ENCODE data around the gene IGLL5. TPM values are rescaled to one million over a fixed set of nuclear protein-coding genes. Genes with fewer than 3 reads are reported as not detected.

IGLL5 gene
- polyA plus RNA-seq, 1 donor (not counting 4 experiments of a cell fraction or from before 2014, with no cell fraction given): not detected

DNA sequence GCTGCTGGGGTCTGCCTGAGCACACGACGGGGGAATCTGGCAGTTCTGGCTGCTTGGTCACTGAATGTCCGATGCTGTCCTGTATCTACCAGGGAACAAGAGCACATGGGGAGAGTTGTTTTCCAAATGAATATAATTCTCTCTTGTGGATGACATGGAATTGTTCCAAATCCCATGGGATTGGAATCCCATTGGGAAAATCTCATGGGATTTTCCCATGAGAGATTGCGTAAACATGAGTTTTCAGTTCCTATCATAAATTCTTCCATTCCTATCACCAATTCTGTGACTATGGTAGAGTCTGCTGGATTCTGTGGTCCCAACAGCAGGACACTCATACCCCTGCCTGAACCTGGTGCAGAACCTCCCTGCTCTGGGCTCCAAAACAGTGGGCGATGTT, 35.6 kb upstream of the IGLL5 start:
- Histone ChIP-seq H4K20me1 (ENCODE audit: control insufficient read depth, extremely low read depth, insufficient read depth, low read length) (no peaks in the 10 kb centered on the region), H3K9me3 (ENCODE audit: control insufficient read depth, low read depth, low read length) (no peaks in the 10 kb centered on the region), H3K4me3 (ENCODE audit: control insufficient read depth in 2 of 3, extremely low read depth in 1 of 3, insufficient read depth in 2 of 3, low read depth in 1 of 3, low read length in 3 of 3) (no peak overlapping the region), H3K4me2 (ENCODE audit: control insufficient read depth, extremely low read depth, insufficient read depth, low read depth, low read length) (no peak overlapping the region), H3K36me3 (ENCODE audit: control insufficient read depth in 2 of 2, extremely low read depth in 1 of 2, insufficient read depth in 2 of 2, low read length in 2 of 2) (no peaks in the 10 kb centered on the region), H2AFZ (ENCODE audit: control insufficient read depth, low read length) (no peak overlapping the region), H3K4me1 (ENCODE audit: control insufficient read depth, extremely low read depth, insufficient read depth, low read length) (no peaks in the 10 kb centered on the region), H3K27ac (ENCODE audit: control insufficient read depth, insufficient read depth, low read length) (no peak overlapping the region), H3K27me3 (ENCODE audit: control insufficient read depth, extremely low read depth, insufficient read depth, low read length) (peaks cover 16% of the 10 kb centered on the region), H3K9me1 (ENCODE audit: control insufficient read depth, extremely low read depth, insufficient read depth, low read length) (no peaks in the 10 kb centered on the region), H3K79me2 (ENCODE audit: control insufficient read depth, insufficient read depth, low read length) (no peaks in the 10 kb centered on the region), H3K9ac (ENCODE audit: control insufficient read depth, extremely low read depth, insufficient read depth, low read length) (no peak overlapping the region)
- TF ChIP-seq EZH2 (IDR thresholded peaks at IDR 0.05; ENCODE audit: low read length): no peak
- TF ChIP-seq, protein P1, sequence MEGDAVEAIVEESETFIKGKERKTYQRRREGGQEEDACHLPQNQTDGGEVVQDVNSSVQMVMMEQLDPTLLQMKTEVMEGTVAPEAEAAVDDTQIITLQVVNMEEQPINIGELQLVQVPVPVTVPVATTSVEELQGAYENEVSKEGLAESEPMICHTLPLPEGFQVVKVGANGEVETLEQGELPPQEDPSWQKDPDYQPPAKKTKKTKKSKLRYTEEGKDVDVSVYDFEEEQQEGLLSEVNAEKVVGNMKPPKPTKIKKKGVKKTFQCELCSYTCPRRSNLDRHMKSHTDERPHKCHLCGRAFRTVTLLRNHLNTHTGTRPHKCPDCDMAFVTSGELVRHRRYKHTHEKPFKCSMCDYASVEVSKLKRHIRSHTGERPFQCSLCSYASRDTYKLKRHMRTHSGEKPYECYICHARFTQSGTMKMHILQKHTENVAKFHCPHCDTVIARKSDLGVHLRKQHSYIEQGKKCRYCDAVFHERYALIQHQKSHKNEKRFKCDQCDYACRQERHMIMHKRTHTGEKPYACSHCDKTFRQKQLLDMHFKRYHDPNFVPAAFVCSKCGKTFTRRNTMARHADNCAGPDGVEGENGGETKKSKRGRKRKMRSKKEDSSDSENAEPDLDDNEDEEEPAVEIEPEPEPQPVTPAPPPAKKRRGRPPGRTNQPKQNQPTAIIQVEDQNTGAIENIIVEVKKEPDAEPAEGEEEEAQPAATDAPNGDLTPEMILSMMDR (optimal IDR thresholded peaks at IDR 0.05 in 1 of 3, IDR thresholded peaks at IDR 0.05 in 1 of 3, conservative IDR thresholded peaks at IDR 0.05 in 1 of 3; ENCODE audit: extremely low read depth in 1 of 3, insufficient read depth in 2 of 3, low read length in 3 of 3): no peak
- DNase-seq (ENCODE audit: low read depth, low spot score): no peak
- dilution Hi-C loops (cut with MboI; ENCODE audit: extremely low pct_ligation_motif_present, low sequenced_read_pairs): no loop called here
- FAIRE-seq: no peak

DNA sequence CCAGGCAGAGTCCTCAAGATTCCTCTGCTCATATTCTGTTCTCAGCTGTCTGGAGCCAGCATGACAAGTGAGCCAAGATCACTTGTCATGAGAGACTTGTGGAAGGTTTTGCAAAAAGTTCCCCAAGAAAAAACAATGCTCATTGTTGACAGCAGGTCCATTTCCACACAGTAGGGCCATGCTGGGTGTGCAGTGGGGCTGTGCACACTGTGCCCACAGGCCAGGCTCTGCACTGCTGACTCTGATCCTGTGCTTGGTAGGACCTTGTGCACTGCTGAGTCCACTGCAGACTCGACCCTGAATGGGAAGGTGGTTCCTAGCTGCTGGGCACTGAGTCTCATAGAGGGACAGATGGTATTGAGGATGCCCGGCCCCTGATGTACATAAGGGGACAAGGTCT, 33.9 kb upstream of the IGLL5 start:
- Histone ChIP-seq H4K20me1 (ENCODE audit: control insufficient read depth, extremely low read depth, insufficient read depth, low read length) (no peaks in the 10 kb centered on the region), H3K9me3 (ENCODE audit: control insufficient read depth, low read depth, low read length) (no peaks in the 10 kb centered on the region), H2AFZ (ENCODE audit: control insufficient read depth, low read length) (no peak overlapping the region), H3K27me3 (ENCODE audit: control insufficient read depth, extremely low read depth, insufficient read depth, low read length) (peaks cover 14% of the 10 kb centered on the region), H3K79me2 (ENCODE audit: control insufficient read depth, insufficient read depth, low read length) (no peaks in the 10 kb centered on the region), H3K4me2 (ENCODE audit: control insufficient read depth, extremely low read depth, insufficient read depth, low read depth, low read length) (no peak overlapping the region), H3K27ac (ENCODE audit: control insufficient read depth, insufficient read depth, low read length) (no peak overlapping the region), H3K4me1 (ENCODE audit: control insufficient read depth, extremely low read depth, insufficient read depth, low read length) (no peaks in the 10 kb centered on the region), H3K4me3 (ENCODE audit: control insufficient read depth in 2 of 3, extremely low read depth in 1 of 3, insufficient read depth in 2 of 3, low read depth in 1 of 3, low read length in 3 of 3) (no peak overlapping the region), H3K36me3 (ENCODE audit: control insufficient read depth in 2 of 2, extremely low read depth in 1 of 2, insufficient read depth in 2 of 2, low read length in 2 of 2) (no peaks in the 10 kb centered on the region), H3K9me1 (ENCODE audit: control insufficient read depth, extremely low read depth, insufficient read depth, low read length) (no peaks in the 10 kb centered on the region), H3K9ac (ENCODE audit: control insufficient read depth, extremely low read depth, insufficient read depth, low read length) (no peak overlapping the region)
- TF ChIP-seq, protein P1 (optimal IDR thresholded peaks at IDR 0.05 in 1 of 3, IDR thresholded peaks at IDR 0.05 in 1 of 3, conservative IDR thresholded peaks at IDR 0.05 in 1 of 3; ENCODE audit: extremely low read depth in 1 of 3, insufficient read depth in 2 of 3, low read length in 3 of 3): no peak
- no peak for TF ChIP-seq EZH2 (IDR thresholded peaks at IDR 0.05; ENCODE audit: low read length)
- FAIRE-seq: no peak
- dilution Hi-C loops (cut with MboI; ENCODE audit: extremely low pct_ligation_motif_present, low sequenced_read_pairs): no loop called here
- DNase-seq (ENCODE audit: low read depth, low spot score): no peak
